ENCODE measurements around the gene SREBF1. TPM values are rescaled to one million over a fixed set of nuclear protein-coding genes. Genes with fewer than 3 reads are reported as not detected.

Gene SREBF1
- total and polyA plus RNA-seq, 2 of the 8 experiments (the other 6 are each of a cell fraction or from before 2014, with no cell fraction given) = 28.6 to 70.8 TPM

GRCh38 chr17:17836250-17836817, 452 bp downstream of the SREBF1 start (continued):
- no peak for TF ChIP-seq KDM5A (IDR thresholded peaks at IDR 0.05; ENCODE audit: low read length)
- TF ChIP-seq KDM4A (IDR thresholded peaks at IDR 0.05; ENCODE audit: low read depth, low read length, severe bottlenecking) = no peak
- TF ChIP-seq RAD21 (IDR thresholded peaks at IDR 0.05 in 1 of 2, conservative IDR thresholded peaks at IDR 0.05 in 1 of 2; ENCODE audit: low read depth in 2 of 2, low read length in 2 of 2) = peak in 1 of 2 experiments; percentile 2; a peak in 1 of 4 replicates
- no peak for TF ChIP-seq BRCA1 (IDR thresholded peaks at IDR 0.05; ENCODE audit: low read depth, low read length)
- no peak for TF ChIP-seq MAFK (IDR thresholded peaks at IDR 0.05; ENCODE audit: low read depth, low read length)
- no peak for TF ChIP-seq FOSL1 (IDR thresholded peaks at IDR 0.05; ENCODE audit: insufficient read depth, low read depth, low read length)
- no peak for TF ChIP-seq TEAD4 (IDR thresholded peaks at IDR 0.05; ENCODE audit: low read depth, low read length)
- TF ChIP-seq RNF2 (IDR thresholded peaks at IDR 0.05; ENCODE audit: borderline replicate concordance, low read depth, low read length, missing control alignments, poor library complexity, severe bottlenecking) = no peak
- no peak for TF ChIP-seq BACH1 (IDR thresholded peaks at IDR 0.05; ENCODE audit: low read length)
- TF ChIP-seq CBX8 (IDR thresholded peaks at IDR 0.05; ENCODE audit: borderline replicate concordance, low read depth, low read length) = no peak
- TF ChIP-seq CHD2 (IDR thresholded peaks at IDR 0.05; ENCODE audit: low read length) = no peak
- peak; percentile 95 for TF ChIP-seq POLR2AphosphoS5 (IDR thresholded peaks at IDR 0.05; ENCODE audit: low read depth, low read length)
- 0 out of 2 replicates have a peak, but pooled peaks have one; percentile 38 for TF ChIP-seq TCF12 (IDR thresholded peaks at IDR 0.05; ENCODE audit: low read depth, low read length)
- no peak for TF ChIP-seq EGR1 (IDR thresholded peaks at IDR 0.05; ENCODE audit: borderline replicate concordance, low read depth, low read length)
- peak; percentile 87 for TF ChIP-seq CREB1 (IDR thresholded peaks at IDR 0.05)
- TF ChIP-seq SP1 (IDR thresholded peaks at IDR 0.05; ENCODE audit: low read depth, low read length) = peak; percentile 64; the same call in 1 of the 2 replicates
- TF ChIP-seq RBBP5 (IDR thresholded peaks at IDR 0.05; ENCODE audit: borderline replicate concordance, low read depth, low read length) = no peak
- TF ChIP-seq RXRA (IDR thresholded peaks at IDR 0.05; ENCODE audit: insufficient read depth, low read depth, low read length) = peak; percentile 94
- TF ChIP-seq GTF2F1 (IDR thresholded peaks at IDR 0.05; ENCODE audit: borderline replicate concordance, low read depth, low read length) = peak; percentile 80
- TF ChIP-seq SIX5 (IDR thresholded peaks at IDR 0.05; ENCODE audit: low read depth, low read length) = no peak
- peak; percentile 30; the same call in 1 of the 2 replicates for TF ChIP-seq USF2 (IDR thresholded peaks at IDR 0.05; ENCODE audit: low read length)
- no peak for TF ChIP-seq KDM1A (IDR thresholded peaks at IDR 0.05; ENCODE audit: borderline replicate concordance, low read length)
- no peak for TF ChIP-seq SIRT6 (IDR thresholded peaks at IDR 0.05; ENCODE audit: low read length)
- no peak for TF ChIP-seq NANOG (IDR thresholded peaks at IDR 0.05; ENCODE audit: insufficient read depth, low read depth, low read length, poor library complexity, severe bottlenecking)
- TF ChIP-seq JUND (IDR thresholded peaks at IDR 0.05; ENCODE audit: low read length) = peak; percentile 66; the same call in 1 of the 2 replicates
